Thyroid gland (tissue), 4 donors: Measurements from ENCODE around the gene EHMT1. TPM values are rescaled to one million over a fixed set of nuclear protein-coding genes. Genes with fewer than 3 reads are reported as not detected.

Source experiments
- DNase-seq, 2 donors: peaks; one replicate each; pipeline ENCODE4 v3.0.0-alpha.2; 2019
- H3K27ac ChIP-seq, 3 donors: fragments of 200-600 bp; sonication (generic); 1 replicate in 2 of 3; 2 replicates in 1 of 3; pipeline ENCODE4 v1.5.1; 2016 to 2019; ENCODE audit warnings: mild to moderate bottlenecking in 1 of 3, moderate library complexity in 1 of 3
- H3K27me3 ChIP-seq: fragments of 200-600 bp; sonication (generic); one replicate; pipeline ENCODE4 v1.5.1; 2019
- H3K36me3 ChIP-seq, 2 donors: fragments of 200-600 bp; sonication (generic); one replicate each; pipeline ENCODE4 v1.5.1; 2016 to 2019
- H3K4me1 ChIP-seq, 2 donors: fragments of 200-600 bp; sonication (generic); one replicate each; pipeline ENCODE4 v1.5.1; 2017 to 2019
- H3K4me3 ChIP-seq, 3 donors: fragments of 200-600 bp; sonication (generic); replicated peaks in 1 of 3; 1 replicate in 2 of 3; 2 replicates in 1 of 3; pipeline ENCODE4 v1.5.1; 2016; ENCODE audit warnings: mild to moderate bottlenecking in 1 of 3
- H3K9me3 ChIP-seq: fragments of 200-600 bp; sonication (generic); one replicate; pipeline ENCODE4 v1.5.1; 2017
- POLR2A ChIP-seq, 2 donors: fragments of 450-650 bp; IDR thresholded peaks; one replicate each; pipeline ENCODE4 v1.6.1; 2017; ENCODE audit warnings: antibody characterized with exemption in 2 of 2, mild to moderate bottlenecking in 2 of 2, moderate library complexity in 1 of 2
- WGBS, 2 donors: methylation state at CpG; one replicate each; pipeline ENCODE4 v1.1.5; 2017; 5-methylcytosine and 5-hydroxymethylcytosine counted together
- intact Hi-C: fragments of 100-400 bp; cut with DNase I; formaldehyde crosslinking; loops from one replicate; pipeline ENCODE4 v1.15.1; 2023
- total RNA-seq, 4 donors: library from RNA; depleted of rRNA; stranded (reverse); fragments of >200 nt; gene quantifications; one replicate each; pipeline ENCODE4 v1.2.3, GENCODE V29; 2016
- TF ChIP-seq, protein P1 (sequence below), 6 experiments: fragments of 200-600 bp in 3 of 6; fragments of 450-650 bp in 3 of 6; sonication (generic) in 3 of 6; IDR thresholded peaks; one replicate each; pipeline ENCODE4 v1.5.1; 2016 to 2019; ENCODE audit warnings: antibody characterized with exemption in 6 of 6, mild to moderate bottlenecking in 2 of 6, inconsistent platforms in 1 of 6, moderate library complexity in 1 of 6

Gene EHMT1
- total RNA-seq, 4 donors from 2014 or later = 56.8 to 99.5 (median 94.4) TPM

DNA sequence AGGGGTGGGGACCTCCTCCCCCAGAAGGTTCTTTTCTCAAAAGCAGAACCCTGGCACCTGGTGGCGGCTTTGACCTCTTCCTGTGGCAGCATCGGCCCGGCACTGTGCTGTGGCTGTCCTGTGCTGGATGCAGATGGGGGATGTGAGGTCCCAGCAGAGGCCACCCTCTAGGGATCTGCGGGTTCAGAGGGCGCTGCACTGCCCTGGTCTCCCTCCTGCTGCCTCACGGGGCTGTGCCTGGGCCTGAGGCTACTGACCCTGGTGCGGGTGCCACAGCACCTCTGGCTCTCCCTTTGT lies 182.2 kb downstream of the EHMT1 start:
- DNase-seq = no peak
- intact Hi-C loops = no loop called here
- Histone ChIP-seq H3K4me1 (peaks cover 10 to 16% of the 10 kb centered on the region in 2 donors), H3K9me3 (no peaks in the 10 kb centered on the region), H3K4me3 (no peak overlapping the region), H3K36me3 (peaks cover 18 to 30% of the 10 kb centered on the region in 2 donors), H3K27ac (no peak overlapping the region), H3K27me3 (no peaks in the 10 kb centered on the region)
- TF ChIP-seq, protein P1, sequence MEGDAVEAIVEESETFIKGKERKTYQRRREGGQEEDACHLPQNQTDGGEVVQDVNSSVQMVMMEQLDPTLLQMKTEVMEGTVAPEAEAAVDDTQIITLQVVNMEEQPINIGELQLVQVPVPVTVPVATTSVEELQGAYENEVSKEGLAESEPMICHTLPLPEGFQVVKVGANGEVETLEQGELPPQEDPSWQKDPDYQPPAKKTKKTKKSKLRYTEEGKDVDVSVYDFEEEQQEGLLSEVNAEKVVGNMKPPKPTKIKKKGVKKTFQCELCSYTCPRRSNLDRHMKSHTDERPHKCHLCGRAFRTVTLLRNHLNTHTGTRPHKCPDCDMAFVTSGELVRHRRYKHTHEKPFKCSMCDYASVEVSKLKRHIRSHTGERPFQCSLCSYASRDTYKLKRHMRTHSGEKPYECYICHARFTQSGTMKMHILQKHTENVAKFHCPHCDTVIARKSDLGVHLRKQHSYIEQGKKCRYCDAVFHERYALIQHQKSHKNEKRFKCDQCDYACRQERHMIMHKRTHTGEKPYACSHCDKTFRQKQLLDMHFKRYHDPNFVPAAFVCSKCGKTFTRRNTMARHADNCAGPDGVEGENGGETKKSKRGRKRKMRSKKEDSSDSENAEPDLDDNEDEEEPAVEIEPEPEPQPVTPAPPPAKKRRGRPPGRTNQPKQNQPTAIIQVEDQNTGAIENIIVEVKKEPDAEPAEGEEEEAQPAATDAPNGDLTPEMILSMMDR (IDR thresholded peaks at IDR 0.05) = no peak
- no peak for TF ChIP-seq POLR2A (IDR thresholded peaks at IDR 0.05)
- 90 to 96% methylated on average over 5 to 7 of the region's 7 CpGs for WGBS, 2 donors

DNA sequence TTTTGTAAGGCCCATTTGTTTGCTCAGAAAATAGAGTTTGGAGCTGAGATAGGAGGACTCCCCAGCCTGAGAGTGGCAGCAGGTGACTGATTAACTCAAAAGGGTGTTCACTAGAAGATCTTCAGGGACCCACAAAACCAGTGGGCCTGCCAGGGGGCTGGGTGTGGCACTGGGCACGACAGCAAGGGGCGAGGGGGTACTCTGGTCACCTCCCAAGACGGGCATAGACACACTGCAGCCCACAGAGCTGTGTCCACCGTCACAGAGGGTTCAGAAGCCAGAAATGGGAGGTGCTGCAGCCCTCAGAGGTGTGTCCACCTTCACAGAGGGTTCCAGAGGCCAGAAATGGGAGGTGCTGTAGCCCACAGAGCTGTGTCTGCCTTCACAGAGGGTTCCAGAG lies 183.2 kb downstream of the EHMT1 start:
- intact Hi-C loops = no loop called here
- Histone ChIP-seq H3K36me3 (peaks cover 18 to 29% of the 10 kb centered on the region in 2 donors), H3K9me3 (no peaks in the 10 kb centered on the region), H3K4me3 (no peak overlapping the region), H3K27me3 (no peaks in the 10 kb centered on the region), H3K4me1 (peaks cover 6 to 11% of the 10 kb centered on the region in 2 donors), H3K27ac (no peak overlapping the region)
- DNase-seq = no peak
- WGBS, 2 donors = 67 to 94% methylated on average over 1 to 4 of the region's 4 CpGs
- TF ChIP-seq, protein P1 (IDR thresholded peaks at IDR 0.05) = no peak
- no peak for TF ChIP-seq POLR2A (IDR thresholded peaks at IDR 0.05)

DNA sequence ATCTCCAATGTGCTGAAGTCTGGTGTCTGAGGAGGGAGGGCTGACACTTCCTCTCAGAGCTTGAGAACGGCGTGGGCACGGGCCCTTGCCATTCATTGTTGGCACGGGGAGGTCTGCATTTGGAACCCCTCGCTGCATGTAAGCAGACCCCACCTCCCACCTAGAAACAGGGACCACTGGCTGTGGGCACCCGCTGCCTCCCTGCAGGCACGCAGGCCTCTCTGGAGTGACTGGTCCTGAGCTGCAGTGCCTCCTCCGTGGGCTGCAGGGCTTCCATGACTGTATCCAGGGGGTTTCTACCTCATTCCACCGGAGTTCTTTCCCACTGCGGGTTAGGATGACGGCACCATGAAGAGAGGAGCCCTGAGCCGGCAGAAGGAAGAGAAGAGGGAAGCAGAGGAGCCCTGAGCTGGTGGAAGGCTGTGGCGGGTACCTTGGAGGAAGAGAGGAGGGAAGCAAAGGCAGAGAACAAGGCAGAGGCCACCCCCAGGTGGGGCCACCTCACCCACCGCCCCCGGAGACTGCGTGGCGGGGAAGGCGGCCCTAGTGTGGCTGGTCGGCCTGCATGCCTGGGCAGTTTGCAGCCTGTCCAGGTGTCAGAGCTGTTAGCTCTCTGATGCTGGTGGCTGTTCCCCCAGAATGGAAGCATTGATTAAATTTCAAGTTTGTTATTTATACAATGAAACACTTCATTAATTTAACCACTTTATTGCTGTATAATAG lies 183.9 kb downstream of the EHMT1 start:
- intact Hi-C loops = no loop called here
- Histone ChIP-seq H3K27ac (no peak overlapping the region), H3K36me3 (peaks cover 18 to 29% of the 10 kb centered on the region in 2 donors), H3K27me3 (no peaks in the 10 kb centered on the region), H3K4me1 (peaks cover 3 to 5% of the 10 kb centered on the region in 2 donors), H3K9me3 (no peaks in the 10 kb centered on the region), H3K4me3 (no peak overlapping the region)
- DNase-seq = no peak
- no peak for TF ChIP-seq POLR2A (IDR thresholded peaks at IDR 0.05)
- TF ChIP-seq, protein P1 (IDR thresholded peaks at IDR 0.05) = no peak
- 94 to 96% methylated on average over 19 of the region's 19 CpGs for WGBS, 2 donors

DNA sequence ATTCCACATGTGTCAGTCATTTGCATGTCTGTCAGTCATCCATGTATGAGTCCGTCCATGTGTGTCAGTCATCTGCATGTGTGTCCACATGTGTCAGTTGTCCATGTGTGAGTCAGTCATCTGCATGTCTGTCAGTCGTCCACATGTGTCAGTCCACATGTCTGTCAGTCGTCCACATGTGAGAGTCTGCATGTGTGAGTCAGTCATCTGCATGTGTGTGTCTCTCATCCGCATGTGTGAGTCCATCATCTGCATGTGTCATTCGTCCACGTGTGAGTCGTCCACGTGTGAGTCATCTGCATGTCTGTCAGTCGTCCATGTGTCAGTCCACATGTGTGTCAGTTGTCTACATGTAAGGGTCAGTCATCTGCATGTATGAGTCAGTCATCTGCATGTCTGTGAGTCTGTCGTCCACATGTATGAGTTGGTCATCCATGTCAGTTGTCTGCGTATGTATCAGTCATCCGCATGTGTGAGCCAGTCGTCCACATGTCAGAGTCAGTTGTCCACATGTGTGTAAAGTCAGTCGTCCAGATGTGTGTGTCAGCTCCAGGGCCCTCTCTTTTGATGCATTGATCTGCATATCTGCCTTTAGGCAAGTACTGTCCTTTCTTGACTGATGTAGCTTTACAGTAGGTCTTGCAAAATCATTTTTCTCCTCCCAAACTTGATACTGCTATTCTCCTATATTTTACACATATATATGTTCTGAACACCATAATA lies 186.3 kb downstream of the EHMT1 start:
- TF ChIP-seq, protein P1 (IDR thresholded peaks at IDR 0.05) = no peak
- no peak for TF ChIP-seq POLR2A (IDR thresholded peaks at IDR 0.05)
- H3K4me3 ChIP-seq = no peak overlapping the region
- DNase-seq = no peak
- WGBS, 2 donors = 97 to 98% methylated on average over 11 to 14 of the region's 14 CpGs
- H3K9me3 ChIP-seq = no peaks in the 10 kb centered on the region
- H3K36me3 ChIP-seq = peaks cover 10 to 16% of the 10 kb centered on the region in 2 donors
- intact Hi-C loops = no loop called here
- H3K4me1 ChIP-seq = peaks cover 0 to 3% of the 10 kb centered on the region in 2 donors
- H3K27ac ChIP-seq = no peak overlapping the region
- H3K27me3 ChIP-seq = no peaks in the 10 kb centered on the region
